Spleen (tissue), 7 donors: ENCODE data around the gene CLIC6.

Source experiments
- CTCF ChIP-seq, 11 experiments: fragments of 200-600 bp in 7 of 11; fragments of 450-650 bp in 4 of 11; sonication (generic) in 4 of 11; IDR thresholded peaks in 8 of 11; conservative IDR thresholded peaks in 3 of 11; 1 replicate in 7 of 11; 2 replicates in 4 of 11; pipeline versions ENCODE4 v1.4.0 to v1.8.0; 2016 to 2021; ENCODE audit warnings: antibody characterized with exemption in 11 of 11, inconsistent platforms in 4 of 11, mild to moderate bottlenecking in 1 of 11
- POLR2A ChIP-seq, 3 donors: fragments of 450-650 bp; IDR thresholded peaks; one replicate each; pipeline ENCODE4 v1.5.1; 2017; ENCODE audit warnings: antibody characterized with exemption in 3 of 3, mild to moderate bottlenecking in 1 of 3
- donor health status: DM: no; HTN: no; CAD: no; lungs with moderate emphysema.
- donor health status: DM: no; HTN: no; CAD: no.
- donor health status: DM: no; HTN: no; CAD: no.

- no peak for TF ChIP-seq CTCF (IDR thresholded peaks at IDR 0.05 in 8 of 11, conservative IDR thresholded peaks at IDR 0.05 in 3 of 11)
- no peak for TF ChIP-seq POLR2A (IDR thresholded peaks at IDR 0.05)
Observed at GRCh38 chr21:34733852-34734251, 65.1 kb downstream of the CLIC6 start.
